Gastroesophageal sphincter (tissue), 3 donors: ENCODE data around the gene HS3ST5.

Source experiments
- CTCF ChIP-seq, 4 experiments: fragments of 200-600 bp in 2 of 4; fragments of 450-650 bp in 2 of 4; sonication (generic) in 1 of 4; IDR thresholded peaks; one replicate each; pipeline ENCODE4 v1.5.1; 2017 to 2019; ENCODE audit warnings: antibody characterized with exemption in 4 of 4, mild to moderate bottlenecking in 2 of 4, moderate library complexity in 2 of 4
- POLR2AphosphoS5 ChIP-seq: sonication (generic); formaldehyde crosslinking; IDR thresholded peaks from one replicate; pipeline ENCODE4 v1.6.1; 2017; ENCODE audit warnings: antibody characterized with exemption

- TF ChIP-seq POLR2AphosphoS5 (no peak), CTCF (IDR thresholded peaks at IDR 0.05) (no peak)
Measured at GRCh38 chr6:114195027-114195365, 147.8 kb downstream of the HS3ST5 start.
